ENCODE results near the gene ERBB4.

The ERBB4 gene

GRCh38 chr2:212269005-212269404 is 269.6 kb downstream of the ERBB4 start:
- no peak for DNase-seq (ENCODE audit: low read depth)
- H3K4me3 ChIP-seq (ENCODE audit: low read length): no peak overlapping the region
- TF ChIP-seq, protein P1, sequence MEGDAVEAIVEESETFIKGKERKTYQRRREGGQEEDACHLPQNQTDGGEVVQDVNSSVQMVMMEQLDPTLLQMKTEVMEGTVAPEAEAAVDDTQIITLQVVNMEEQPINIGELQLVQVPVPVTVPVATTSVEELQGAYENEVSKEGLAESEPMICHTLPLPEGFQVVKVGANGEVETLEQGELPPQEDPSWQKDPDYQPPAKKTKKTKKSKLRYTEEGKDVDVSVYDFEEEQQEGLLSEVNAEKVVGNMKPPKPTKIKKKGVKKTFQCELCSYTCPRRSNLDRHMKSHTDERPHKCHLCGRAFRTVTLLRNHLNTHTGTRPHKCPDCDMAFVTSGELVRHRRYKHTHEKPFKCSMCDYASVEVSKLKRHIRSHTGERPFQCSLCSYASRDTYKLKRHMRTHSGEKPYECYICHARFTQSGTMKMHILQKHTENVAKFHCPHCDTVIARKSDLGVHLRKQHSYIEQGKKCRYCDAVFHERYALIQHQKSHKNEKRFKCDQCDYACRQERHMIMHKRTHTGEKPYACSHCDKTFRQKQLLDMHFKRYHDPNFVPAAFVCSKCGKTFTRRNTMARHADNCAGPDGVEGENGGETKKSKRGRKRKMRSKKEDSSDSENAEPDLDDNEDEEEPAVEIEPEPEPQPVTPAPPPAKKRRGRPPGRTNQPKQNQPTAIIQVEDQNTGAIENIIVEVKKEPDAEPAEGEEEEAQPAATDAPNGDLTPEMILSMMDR (conservative IDR thresholded peaks at IDR 0.05; ENCODE audit: low read length): no peak

- DNase-seq (ENCODE audit: low read depth): no peak
- TF ChIP-seq, protein P1 (conservative IDR thresholded peaks at IDR 0.05; ENCODE audit: low read length): no peak
- H3K4me3 ChIP-seq (ENCODE audit: low read length): no peak overlapping the region
Observed at GRCh38 chr2:212266297-212266696, 272.3 kb downstream of the ERBB4 start.

DNA sequence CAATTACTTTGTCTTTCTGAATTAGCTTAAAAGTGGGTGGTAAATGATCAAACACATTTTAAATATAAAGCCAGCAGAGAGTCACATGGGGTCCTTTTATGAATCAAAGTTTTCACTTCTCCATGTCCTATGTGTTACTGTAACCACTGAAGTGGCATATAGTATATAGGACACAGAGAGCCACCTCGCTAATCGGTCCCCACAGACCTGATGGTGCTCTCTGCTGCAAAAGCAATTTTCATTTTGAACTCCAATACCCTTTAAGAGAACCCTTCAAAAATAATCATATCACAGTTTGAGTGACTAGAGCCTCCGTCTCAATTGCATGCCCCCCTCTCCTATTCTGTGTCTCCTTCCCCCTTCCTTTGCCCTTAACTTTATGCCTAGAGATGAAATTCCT is 272.8 kb downstream of the ERBB4 start:
- no peak overlapping the region for H3K4me3 ChIP-seq (ENCODE audit: low read length)
- TF ChIP-seq, protein P1 (conservative IDR thresholded peaks at IDR 0.05; ENCODE audit: low read length): no peak
- no peak for DNase-seq (ENCODE audit: low read depth)

DNA sequence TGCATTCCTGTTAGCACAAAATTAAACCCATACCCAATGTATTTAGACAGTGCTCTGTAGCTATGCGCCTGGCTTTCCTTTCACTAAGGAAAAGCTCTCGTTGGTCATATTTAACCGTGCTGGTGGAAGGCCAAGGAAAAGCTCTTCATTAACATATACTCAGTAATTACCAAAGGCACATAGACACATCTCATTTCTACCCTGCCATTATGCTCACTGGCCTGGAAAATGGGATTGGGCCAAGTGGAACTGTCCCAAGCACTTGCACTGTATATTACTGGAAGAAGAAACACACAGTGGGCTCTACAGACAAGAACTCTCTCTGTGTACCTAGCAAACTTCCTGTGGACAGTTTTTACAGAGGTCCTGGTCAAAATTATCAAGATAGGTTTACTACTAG is 274.4 kb downstream of the ERBB4 start:
- no peak for DNase-seq (ENCODE audit: low read depth)
- TF ChIP-seq, protein P1 (conservative IDR thresholded peaks at IDR 0.05; ENCODE audit: low read length): no peak

DNA sequence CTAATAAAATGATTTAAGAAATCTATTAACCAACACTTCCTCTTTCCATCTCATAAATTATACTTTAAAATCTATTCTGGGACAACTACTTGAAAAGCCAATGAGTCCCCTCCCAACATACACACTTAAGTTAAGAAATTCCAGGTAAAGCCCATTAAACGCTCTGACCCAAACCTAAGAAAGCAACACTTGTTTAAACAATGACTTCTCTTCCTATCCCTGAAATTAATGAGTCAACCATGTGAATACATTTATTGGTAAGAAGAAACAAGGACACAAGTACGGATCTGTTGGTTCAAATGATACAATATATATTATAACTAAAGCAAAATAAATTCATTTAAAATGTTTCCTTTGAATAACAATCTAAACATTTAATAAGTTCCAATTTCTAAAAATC is 279.4 kb downstream of the ERBB4 start:
- no peak overlapping the region for H3K4me3 ChIP-seq (ENCODE audit: low read length)
- TF ChIP-seq, protein P1 (conservative IDR thresholded peaks at IDR 0.05; ENCODE audit: low read length): no peak
- DNase-seq (ENCODE audit: low read depth): no peak

More for the DNA sequence above, 274.4 kb downstream of the ERBB4 start:
- H3K4me3 ChIP-seq (ENCODE audit: low read length): no peak overlapping the region

DNA sequence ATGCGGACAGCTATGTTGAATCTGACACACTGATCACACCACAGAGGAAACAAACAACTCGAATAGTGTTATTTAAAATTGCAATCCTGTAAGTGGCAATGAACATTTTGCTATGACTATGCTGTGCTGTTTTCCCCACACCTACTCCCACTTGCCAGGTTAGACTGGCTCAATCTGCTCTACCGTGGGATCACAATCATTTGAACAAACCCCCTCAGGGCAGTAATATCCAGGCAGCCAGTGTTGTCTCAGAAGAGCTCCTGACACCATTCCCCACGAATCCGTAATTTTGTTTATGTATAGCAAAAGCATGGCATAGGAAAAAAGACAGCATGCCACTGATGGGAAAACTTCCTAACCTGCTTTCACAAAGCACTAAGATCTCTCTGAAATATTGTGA is 284.3 kb downstream of the ERBB4 start:
- no peak overlapping the region for H3K4me3 ChIP-seq (ENCODE audit: low read length)
- TF ChIP-seq, protein P1 (conservative IDR thresholded peaks at IDR 0.05; ENCODE audit: low read length): no peak
- DNase-seq (ENCODE audit: low read depth): no peak

- peak; percentile 4 for DNase-seq (ENCODE audit: low read depth)
- H3K4me3 ChIP-seq (ENCODE audit: low read length): no peak overlapping the region
- TF ChIP-seq, protein P1 (conservative IDR thresholded peaks at IDR 0.05; ENCODE audit: low read length): peak; percentile 25
Observed at GRCh38 chr2:212249451-212249850, 289.2 kb downstream of the ERBB4 start.
